Nephron progenitor cell (in vitro differentiated cells): Measurements from ENCODE around the gene MYH7.

ENCODE experiments used
- DNase-seq: peaks from one replicate; pipeline ENCODE4 v3.0.0; 2021
- H3K27ac Mint-ChIP-seq: 2 replicates; pipeline ENCODE4 v1.8.0; 2021; ENCODE audit warnings: mild to moderate bottlenecking, moderate library complexity, mixed read lengths
- H3K27me3 Mint-ChIP-seq: 2 replicates; pipeline ENCODE4 v1.8.0; 2021; ENCODE audit warnings: mild to moderate bottlenecking, low read depth, mixed read lengths; ENCODE audit not compliant: poor library complexity
- H3K36me3 Mint-ChIP-seq: 2 replicates; pipeline ENCODE4 v1.8.0; 2021; ENCODE audit warnings: low read depth, mixed read lengths
- H3K4me1 Mint-ChIP-seq: 2 replicates; pipeline ENCODE4 v1.8.0; 2021; ENCODE audit warnings: mixed read lengths
- H3K4me3 Mint-ChIP-seq: 2 replicates; pipeline ENCODE4 v1.8.0; 2021; ENCODE audit warnings: mild to moderate bottlenecking, moderate library complexity, mixed read lengths
- H3K9me3 Mint-ChIP-seq: 2 replicates; pipeline ENCODE4 v1.8.0; 2021; ENCODE audit warnings: mild to moderate bottlenecking, moderate library complexity, mixed read lengths
- CTCF ChIP-seq: fragments of 200-600 bp; sonication (generic); IDR thresholded peaks from 2 replicates; pipeline ENCODE4 v1.5.0; 2021; ENCODE audit warnings: antibody characterized with exemption

The MYH7 gene

DNA sequence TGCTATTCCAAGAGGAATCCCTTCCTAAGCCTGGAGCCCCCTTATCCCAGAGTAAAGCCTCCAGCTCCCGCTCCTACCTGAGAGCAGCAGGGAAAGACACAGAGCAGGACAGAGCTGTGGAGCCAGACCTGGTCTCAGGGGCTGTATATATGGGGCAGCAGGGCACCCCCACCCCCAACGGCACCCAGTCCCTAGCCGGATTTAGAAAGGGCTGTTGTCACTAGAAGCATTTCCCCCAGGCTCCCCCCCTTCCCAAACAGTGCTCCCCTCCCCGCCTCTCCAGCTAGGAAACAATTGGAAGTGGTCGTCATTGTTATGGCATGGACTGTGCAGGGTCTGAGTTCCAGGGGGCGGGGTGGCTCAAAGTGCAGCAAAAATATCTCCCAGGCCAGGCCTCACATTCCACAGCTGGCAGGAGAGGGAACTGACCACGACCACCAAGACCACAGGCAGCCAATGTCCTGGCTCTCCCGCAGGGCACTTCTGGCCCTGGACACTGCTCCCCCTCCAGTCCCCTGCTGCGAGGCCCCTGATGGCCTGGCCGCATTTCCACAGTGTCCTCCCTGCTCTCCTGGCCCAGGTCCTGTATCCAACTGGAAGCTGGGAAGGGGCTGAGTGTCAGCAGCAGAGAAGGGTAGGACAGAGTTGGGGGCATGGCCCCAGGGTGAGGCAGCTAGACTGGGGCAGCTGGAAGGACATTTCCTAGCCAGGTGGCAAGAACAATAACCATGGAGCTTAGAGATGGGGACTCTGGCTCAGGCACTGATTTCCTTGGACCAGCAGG lies at the start of gene MYH7:
Gene MYH7 (minus strand): TSS at position 118 of the 784 bp plus-strand sequence. CDS start 1,928 bp downstream, outside the sequence.
- DNase-seq: no peak
- no peak within 1 kb of the TSS for H3K27ac Mint-ChIP-seq
- no peak for TF ChIP-seq CTCF
- H3K36me3 Mint-ChIP-seq: no peaks in the 10 kb centered on the region
- H3K9me3 Mint-ChIP-seq: no peaks in the 10 kb centered on the region
- H3K4me1 Mint-ChIP-seq: peaks cover 49% of the 10 kb centered on the region
- H3K4me3 Mint-ChIP-seq: no peak within 1 kb of the TSS
- H3K27me3 Mint-ChIP-seq: peaks cover 39% of the 10 kb centered on the region

DNA sequence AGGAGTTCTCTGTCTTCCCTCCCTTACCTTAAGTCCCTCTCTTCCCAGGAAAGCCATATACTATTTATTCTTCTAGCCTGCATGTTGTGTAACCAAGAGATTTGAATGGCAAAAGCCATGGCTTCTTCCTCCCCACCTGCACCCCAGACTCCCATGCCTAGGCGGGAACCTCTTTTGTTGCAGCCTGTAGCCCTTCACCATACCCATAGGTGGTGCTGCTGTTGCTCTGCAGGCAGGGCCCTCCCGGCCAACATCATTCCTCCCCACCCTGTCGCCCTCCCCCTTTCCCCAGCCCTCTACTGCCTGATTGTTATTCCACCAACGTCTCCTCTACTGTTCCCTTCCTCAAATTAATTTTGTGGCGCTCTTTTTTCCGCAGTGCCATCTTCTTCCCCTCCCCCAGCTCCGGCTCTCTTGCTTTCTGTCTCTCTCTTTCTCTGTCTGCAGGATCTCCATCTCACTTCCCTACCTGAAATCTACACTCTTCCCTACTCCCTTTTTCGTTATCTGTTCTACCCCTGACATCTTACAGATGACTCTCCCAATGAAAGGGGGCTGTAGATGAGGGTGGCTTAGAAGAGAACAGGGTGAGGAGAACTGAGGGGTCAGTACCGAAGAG lies 47.9 kb upstream of the MYH7 start:
- Mint-ChIP-seq H3K36me3 (peaks cover 8% of the 10 kb centered on the region), H3K4me3 (peak overlapping the region; percentile 67), H3K27me3 (peaks cover 3% of the 10 kb centered on the region), H3K4me1 (peaks cover 37% of the 10 kb centered on the region), H3K27ac (peak overlapping the region; percentile 80), H3K9me3 (no peaks in the 10 kb centered on the region)
- peak; percentile 63 for DNase-seq
- peak; percentile 75 for TF ChIP-seq CTCF

DNA sequence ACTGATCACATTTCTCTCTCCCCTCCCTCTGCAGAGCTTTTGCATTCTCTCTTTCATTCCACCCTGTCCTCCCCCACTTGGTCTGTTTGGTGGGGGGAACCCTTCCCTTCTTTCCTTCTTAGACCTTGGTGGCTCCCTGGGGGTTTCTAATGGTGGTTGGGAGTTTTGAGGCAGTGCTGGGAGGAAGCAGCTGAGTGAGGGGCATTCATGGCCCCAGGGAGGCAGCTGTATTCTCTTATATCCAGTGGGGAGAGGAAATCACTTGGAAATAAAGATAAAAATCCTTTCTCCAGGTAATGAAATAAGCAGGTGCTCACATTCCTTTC lies 47.3 kb upstream of the MYH7 start:
- Mint-ChIP-seq H3K27ac (peak overlapping the region; percentile 23), H3K27me3 (peaks cover 3% of the 10 kb centered on the region), H3K4me3 (peak overlapping the region; percentile 67), H3K36me3 (peaks cover 13% of the 10 kb centered on the region), H3K4me1 (peaks cover 39% of the 10 kb centered on the region), H3K9me3 (no peaks in the 10 kb centered on the region)
- no peak for TF ChIP-seq CTCF
- DNase-seq: no peak

DNA sequence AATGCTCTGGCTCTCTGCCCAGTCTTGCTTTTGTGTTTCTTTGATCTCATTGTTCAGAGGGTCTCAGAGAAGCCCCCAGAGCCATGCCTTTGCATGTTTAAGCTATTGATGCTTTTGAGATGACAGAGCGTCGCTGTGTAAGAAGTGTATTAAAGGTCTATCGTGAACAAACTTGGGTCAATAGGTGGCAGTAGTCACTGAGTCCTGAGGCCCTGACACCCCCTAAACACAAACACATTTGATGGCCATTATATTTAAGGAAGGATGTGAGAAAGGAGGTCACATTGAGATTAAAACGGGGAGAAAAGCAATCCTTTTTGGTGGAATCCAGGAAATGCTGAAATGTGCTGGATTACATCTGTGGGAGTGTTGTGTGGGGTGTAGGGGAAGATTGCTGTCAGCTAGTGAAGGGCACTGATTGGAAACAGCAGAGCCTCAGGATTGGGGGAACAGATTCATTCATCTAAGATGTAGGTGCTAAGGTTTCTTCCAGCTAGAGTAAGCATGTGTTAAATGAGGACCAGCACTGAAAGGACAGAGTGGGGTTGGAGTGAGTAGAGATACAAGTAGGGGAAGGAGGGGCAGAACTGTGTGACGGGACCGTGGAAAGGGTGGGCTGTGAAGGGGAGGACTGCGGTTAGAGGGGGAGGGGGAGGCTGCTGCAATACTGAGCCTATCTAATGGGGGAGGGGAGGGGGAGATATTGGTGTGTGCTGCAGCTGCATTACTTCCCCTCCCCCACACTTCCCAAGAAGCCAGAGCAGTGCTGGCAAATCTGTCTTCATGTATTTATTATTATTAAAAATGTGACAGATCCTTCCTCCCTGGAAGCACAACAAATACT lies 46.7 kb upstream of the MYH7 start:
- Mint-ChIP-seq H3K36me3 (peaks cover 13% of the 10 kb centered on the region), H3K4me3 (peak overlapping the region; percentile 17), H3K4me1 (peaks cover 39% of the 10 kb centered on the region), H3K27ac (no peak overlapping the region), H3K27me3 (peaks cover 3% of the 10 kb centered on the region), H3K9me3 (no peaks in the 10 kb centered on the region)
- DNase-seq: no peak
- no peak for TF ChIP-seq CTCF

DNA sequence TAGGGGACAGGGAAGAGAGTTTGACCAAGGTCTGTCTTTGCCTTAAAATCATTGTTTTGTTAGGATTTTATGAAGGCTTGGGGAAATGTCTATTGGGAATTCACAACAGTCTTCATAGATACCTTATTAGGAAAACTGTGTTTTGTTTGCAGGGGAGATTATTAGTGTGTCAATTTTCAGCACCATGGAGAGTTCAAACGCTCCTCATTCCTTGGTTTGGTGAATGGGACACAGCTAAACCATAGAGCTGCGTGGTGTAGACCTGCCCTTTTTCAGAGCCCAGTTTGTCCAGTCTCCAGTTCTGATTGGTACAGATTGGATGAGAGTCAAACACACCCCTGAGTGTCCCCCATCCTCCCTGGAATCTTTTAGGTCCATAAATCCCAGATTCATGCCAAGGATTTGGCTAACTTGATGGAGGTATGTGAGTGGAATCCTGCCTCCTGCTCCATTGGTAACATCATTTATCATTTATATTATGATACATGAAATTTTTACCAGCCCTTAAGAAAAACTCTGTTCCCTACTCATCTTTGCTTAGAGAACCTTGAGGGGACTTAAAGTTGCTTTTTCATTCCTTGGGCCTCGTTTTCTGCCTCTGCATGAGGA lies 46.0 kb upstream of the MYH7 start:
- Mint-ChIP-seq H3K27ac (no peak overlapping the region), H3K36me3 (peaks cover 18% of the 10 kb centered on the region)
- DNase-seq: peak; percentile 52

More for the DNA sequence above, 46.0 kb upstream of the MYH7 start:
- no peak for TF ChIP-seq CTCF
- H3K27me3 Mint-ChIP-seq: peaks cover 3% of the 10 kb centered on the region
- peaks cover 39% of the 10 kb centered on the region for H3K4me1 Mint-ChIP-seq
- no peak overlapping the region for H3K4me3 Mint-ChIP-seq
- no peaks in the 10 kb centered on the region for H3K9me3 Mint-ChIP-seq
